Calu3 (cell line): ENCODE data around the gene CPA4. TPM values are rescaled to one million over a fixed set of nuclear protein-coding genes. Genes with fewer than 3 reads are reported as not detected.

Experiments
- BruUV-seq: library from RNA; stranded (reverse); fragments of 400-500 nt; replicated peaks from 2 replicates; lab custom pipeline; 2021; lab: Mats Ljungman, UMichigan
- CTCF ChIA-PET: fragments of 300-600 bp; sonication (Branson Sonifier 250); formaldehyde crosslinking; loops from one replicate; lab custom pipeline; 2022; ENCODE audit warnings: antibody characterized with exemption; lab: Charles Lee
- DNase-seq: peaks from one replicate; pipeline ENCODE4 v3.0.0; 2022
- H3K27ac Mint-ChIP-seq: one replicate; pipeline ENCODE4 v1.8.0; 2022; ENCODE audit warnings: mixed read lengths; ENCODE audit not compliant: unreplicated experiment
- H3K27me3 Mint-ChIP-seq: one replicate; pipeline ENCODE4 v1.8.0; 2022; ENCODE audit warnings: mixed read lengths; ENCODE audit not compliant: unreplicated experiment
- H3K36me3 Mint-ChIP-seq: one replicate; pipeline ENCODE4 v1.8.0; 2022; ENCODE audit warnings: mild to moderate bottlenecking, moderate library complexity, mixed read lengths; ENCODE audit not compliant: insufficient read depth, unreplicated experiment
- H3K4me1 Mint-ChIP-seq: one replicate; pipeline ENCODE4 v1.8.0; 2022; ENCODE audit warnings: mild to moderate bottlenecking, low read depth, mixed read lengths; ENCODE audit not compliant: unreplicated experiment
- H3K4me3 Mint-ChIP-seq: one replicate; pipeline ENCODE4 v1.8.0; 2022; ENCODE audit warnings: mild to moderate bottlenecking, low read depth, moderate library complexity, mixed read lengths; ENCODE audit not compliant: unreplicated experiment
- H3K9me3 Mint-ChIP-seq: one replicate; pipeline ENCODE4 v1.8.0; 2022; ENCODE audit warnings: low read depth, mixed read lengths; ENCODE audit not compliant: unreplicated experiment
- intact Hi-C: fragments of 100-400 bp; cut with micrococcal nuclease; formaldehyde crosslinking; loops from one replicate; pipeline ENCODE4 v1.10.0; 2022; ENCODE audit not compliant: unreplicated experiment
- total RNA-seq: library from RNA; stranded (reverse); gene quantifications from 2 replicates; pipeline ENCODE4 v1.2.3, GENCODE V29; 2022
- TF ChIP-seq, protein P1 (sequence below): fragments of 200-600 bp; IDR thresholded peaks from one replicate; pipeline ENCODE4 v1.8.0; 2022; ENCODE audit warnings: antibody characterized with exemption; ENCODE audit not compliant: unreplicated experiment

Gene CPA4
- total RNA-seq, 1 experiment from 2014 or later, result not detected

DNA sequence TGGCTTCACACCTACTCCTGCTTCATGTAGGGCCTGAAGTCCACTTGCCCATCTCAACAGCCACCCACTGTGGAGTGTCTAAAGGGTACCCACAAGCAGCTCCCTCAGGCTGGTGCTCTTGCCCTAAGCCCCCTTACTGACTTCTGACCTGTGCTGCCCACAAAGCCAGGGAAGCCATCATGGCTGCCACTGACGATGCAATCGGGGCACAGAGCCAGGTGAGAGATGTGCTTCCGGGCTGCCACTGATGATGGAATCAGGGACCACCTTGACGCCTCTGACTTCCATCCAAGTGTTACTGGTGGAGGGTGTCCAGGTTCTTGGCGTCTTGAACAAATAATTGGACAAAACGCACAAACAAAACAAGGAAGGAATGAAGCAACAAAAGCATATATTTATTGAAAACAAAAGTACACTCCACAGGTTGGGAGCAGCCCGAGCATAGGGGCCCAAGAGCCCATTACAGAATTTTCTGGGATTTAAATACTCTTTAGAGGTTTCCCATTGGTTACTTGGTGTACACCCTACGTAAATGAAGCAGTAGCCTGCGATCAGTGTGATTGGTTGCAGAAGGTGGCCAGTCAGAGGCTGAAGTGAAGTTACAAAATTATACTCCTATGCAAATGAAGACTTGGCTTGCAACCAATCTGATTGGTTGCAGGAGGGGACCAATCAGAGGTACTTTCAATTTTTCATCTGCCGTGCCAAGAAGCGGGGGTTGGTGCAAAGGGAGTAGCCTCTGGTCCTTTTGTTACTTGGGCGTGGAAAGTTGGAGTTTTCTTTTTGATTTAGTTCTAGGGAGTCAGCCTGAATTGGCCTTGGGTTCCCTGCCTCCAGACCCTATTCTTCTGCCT is 21.8 kb upstream of the CPA4 start:
- no TSS peak for BruUV-seq
- intact Hi-C loops, result no loop called here

DNA sequence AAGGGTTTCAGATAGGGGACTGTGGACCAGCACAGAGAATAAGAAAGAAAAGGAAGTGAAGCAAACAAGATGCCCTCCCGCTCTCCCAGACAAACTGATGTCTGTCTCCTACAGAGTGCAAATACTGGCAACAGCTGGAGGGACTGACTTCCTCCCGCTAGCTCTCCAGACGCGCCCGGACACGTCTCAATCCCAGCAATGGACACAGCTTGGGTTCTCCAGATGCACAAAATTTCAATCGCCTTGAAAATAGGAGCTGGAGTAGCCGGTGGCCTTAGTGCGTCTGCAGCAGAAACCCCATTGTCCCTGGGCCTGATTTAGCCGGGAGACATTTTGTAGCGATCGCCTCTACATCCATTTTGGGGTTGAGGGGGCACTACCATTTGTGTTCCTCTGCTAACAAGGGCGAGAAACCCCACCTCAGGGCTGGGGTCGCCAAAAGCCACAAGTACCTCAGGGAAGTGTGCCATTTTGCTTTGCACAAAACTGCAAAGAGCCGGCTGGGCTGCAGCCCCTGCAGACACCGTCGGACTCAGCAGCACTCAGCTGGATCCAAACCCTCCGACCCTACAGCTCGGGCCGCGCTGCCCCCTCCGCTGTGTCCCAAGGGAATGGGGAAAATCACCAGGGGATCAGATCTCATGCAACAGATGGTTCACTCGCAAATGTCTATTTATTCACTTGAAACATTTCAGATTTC is 20.4 kb upstream of the CPA4 start:
- no TSS peak for BruUV-seq
- Mint-ChIP-seq H3K27ac (no peak overlapping the region), H3K4me3 (no peak overlapping the region), H3K36me3 (no peaks in the 10 kb centered on the region), H3K4me1 (no peaks in the 10 kb centered on the region), H3K9me3 (no peaks in the 10 kb centered on the region), H3K27me3 (peaks cover 37% of the 10 kb centered on the region)
- CTCF ChIA-PET, result interaction anchor here (0.7 kb wide), 1 partner anchor 449 kb away, joined by 3 read pairs; no protein-coding TSS in a partner anchor
- TF ChIP-seq, protein P1, sequence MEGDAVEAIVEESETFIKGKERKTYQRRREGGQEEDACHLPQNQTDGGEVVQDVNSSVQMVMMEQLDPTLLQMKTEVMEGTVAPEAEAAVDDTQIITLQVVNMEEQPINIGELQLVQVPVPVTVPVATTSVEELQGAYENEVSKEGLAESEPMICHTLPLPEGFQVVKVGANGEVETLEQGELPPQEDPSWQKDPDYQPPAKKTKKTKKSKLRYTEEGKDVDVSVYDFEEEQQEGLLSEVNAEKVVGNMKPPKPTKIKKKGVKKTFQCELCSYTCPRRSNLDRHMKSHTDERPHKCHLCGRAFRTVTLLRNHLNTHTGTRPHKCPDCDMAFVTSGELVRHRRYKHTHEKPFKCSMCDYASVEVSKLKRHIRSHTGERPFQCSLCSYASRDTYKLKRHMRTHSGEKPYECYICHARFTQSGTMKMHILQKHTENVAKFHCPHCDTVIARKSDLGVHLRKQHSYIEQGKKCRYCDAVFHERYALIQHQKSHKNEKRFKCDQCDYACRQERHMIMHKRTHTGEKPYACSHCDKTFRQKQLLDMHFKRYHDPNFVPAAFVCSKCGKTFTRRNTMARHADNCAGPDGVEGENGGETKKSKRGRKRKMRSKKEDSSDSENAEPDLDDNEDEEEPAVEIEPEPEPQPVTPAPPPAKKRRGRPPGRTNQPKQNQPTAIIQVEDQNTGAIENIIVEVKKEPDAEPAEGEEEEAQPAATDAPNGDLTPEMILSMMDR, result no peak
- intact Hi-C loops, result no loop called here
- DNase-seq, result no peak

More for the DNA sequence above, 21.8 kb upstream of the CPA4 start:
- H3K36me3 Mint-ChIP-seq, result no peaks in the 10 kb centered on the region
- TF ChIP-seq, protein P1, result no peak
- H3K4me1 Mint-ChIP-seq, result no peaks in the 10 kb centered on the region
- peaks cover 39% of the 10 kb centered on the region for H3K27me3 Mint-ChIP-seq
- CTCF ChIA-PET, result no interaction called here
- no peak overlapping the region for H3K27ac Mint-ChIP-seq
- H3K9me3 Mint-ChIP-seq, result no peaks in the 10 kb centered on the region
- no peak for DNase-seq
- H3K4me3 Mint-ChIP-seq, result no peak overlapping the region

DNA sequence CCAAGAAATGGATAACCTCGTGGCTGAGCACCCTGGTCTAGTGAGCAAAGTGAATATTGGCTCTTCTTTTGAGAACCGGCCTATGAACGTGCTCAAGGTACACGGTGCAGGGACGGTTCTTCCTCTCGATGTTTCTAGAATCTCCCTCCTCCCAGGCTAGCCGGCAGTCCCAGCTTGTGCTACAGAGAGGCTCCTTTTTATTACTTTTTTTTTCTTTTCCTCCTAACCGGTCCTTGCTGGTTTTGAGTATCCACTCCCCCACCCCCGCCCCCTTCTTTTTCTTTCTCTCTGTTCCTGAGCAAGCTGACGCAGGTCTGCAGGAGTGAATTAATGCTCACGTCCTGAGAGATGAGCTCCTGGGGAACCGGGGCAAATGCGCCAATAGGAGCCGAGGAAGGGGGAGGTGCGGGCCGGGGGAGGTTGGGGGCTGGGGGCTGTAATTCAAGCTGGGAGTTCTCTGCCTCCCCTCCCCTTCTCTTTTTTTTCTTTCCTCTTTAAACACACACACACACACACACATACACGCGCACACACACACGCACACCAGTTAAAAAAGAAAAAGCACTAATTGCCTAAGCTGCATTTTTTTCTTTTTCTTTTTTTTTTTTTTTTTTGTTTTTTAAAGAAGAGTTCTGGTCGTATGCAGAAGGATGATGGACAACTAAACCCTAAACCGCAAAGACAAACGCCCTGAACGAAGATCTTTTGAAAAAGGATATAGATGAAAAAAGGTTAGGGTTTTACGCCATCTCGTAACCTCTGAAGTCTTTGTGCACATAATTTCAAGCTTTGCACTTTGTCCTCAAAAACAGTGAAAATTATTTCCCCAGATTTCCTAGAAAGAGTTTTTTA is 19.7 kb upstream of the CPA4 start:
- no peak overlapping the region for H3K4me3 Mint-ChIP-seq
- no TSS peak for BruUV-seq

More for the DNA sequence above, 19.7 kb upstream of the CPA4 start:
- Mint-ChIP-seq H3K9me3 (no peaks in the 10 kb centered on the region), H3K27ac (no peak overlapping the region), H3K27me3 (peaks cover 29% of the 10 kb centered on the region), H3K4me1 (no peaks in the 10 kb centered on the region), H3K36me3 (no peaks in the 10 kb centered on the region)
- no peak for DNase-seq
- intact Hi-C loops, result no loop called here
- CTCF ChIA-PET, result interaction anchor here (0.6 to 0.7 kb wide), 3 partner anchors 277 to 775 kb away, joined by 3 to 5 read pairs (median 3); no protein-coding TSS in a partner anchor
- TF ChIP-seq, protein P1, result no peak
